Activated T-cell treated with anti-CD3 and anti-CD28 coated beads, Interleukin-2, amount 50 U/mL, for 1 hour (primary cell): Measurements from ENCODE around the gene EML2.
A peak's percentile ranks its signal among the peaks of the same experiment; 100 is the strongest.
"Not testable (repeated sequence)": the region's sequence is repeated elsewhere in the genome, so short reads cannot be mapped to it uniquely, and the experiment has no call there.

ENCODE experiments used
- DNase-seq: peaks from one replicate; pipeline ENCODE4 v3.0.0-alpha.2; 2020

Gene EML2

GRCh38 chr19:45645631-45646344 lies 6.6 kb upstream of the EML2 start:
- peak; percentile 72 for DNase-seq

- no peak for DNase-seq
Observed at GRCh38 chr19:45645068-45645630, 6.0 kb upstream of the EML2 start.

GRCh38 chr19:45643927-45644771 lies 5.0 kb upstream of the EML2 start:
- DNase-seq: no peak

- peak; percentile 90 for DNase-seq
Observed at GRCh38 chr19:45643024-45643926, 4.1 kb upstream of the EML2 start.

- DNase-seq: peak; percentile 51
Observed at GRCh38 chr19:45641274-45642105, 2.3 kb upstream of the EML2 start.

GRCh38 chr19:45640849-45641273 lies 1.7 kb upstream of the EML2 start:
- peak; percentile 44 for DNase-seq

GRCh38 chr19:45637890-45638667 lies 1.1 kb downstream of the EML2 start:
- DNase-seq: no peak

- DNase-seq: no peak
Observed at GRCh38 chr19:45636902-45637301, 2.3 kb downstream of the EML2 start.

GRCh38 chr19:45636275-45636674 lies 2.9 kb downstream of the EML2 start:
- DNase-seq: no peak

- peak; percentile 40 for DNase-seq
Observed at GRCh38 chr19:45632468-45633196, 6.6 kb downstream of the EML2 start.

GRCh38 chr19:45630463-45630862 lies 8.7 kb downstream of the EML2 start:
- DNase-seq: no peak

GRCh38 chr19:45629704-45630103 lies 9.5 kb downstream of the EML2 start:
- no peak for DNase-seq

- not testable (repeated sequence) for DNase-seq
Observed at GRCh38 chr19:45628219-45628618, 11.0 kb downstream of the EML2 start.

- DNase-seq: no peak
Observed at GRCh38 chr19:45623984-45624383, 15.2 kb downstream of the EML2 start.

GRCh38 chr19:45621976-45622503 lies 17.2 kb downstream of the EML2 start:
- no peak for DNase-seq

GRCh38 chr19:45621389-45621788 lies 17.8 kb downstream of the EML2 start:
- DNase-seq: no peak

- DNase-seq: no peak
Observed at GRCh38 chr19:45616704-45617017, 22.5 kb downstream of the EML2 start.

- peak; percentile 74 for DNase-seq
Observed at GRCh38 chr19:45615795-45616703, 23.1 kb downstream of the EML2 start.

GRCh38 chr19:45615056-45615455 lies 24.1 kb downstream of the EML2 start:
- not testable (repeated sequence) for DNase-seq
